ENCODE results near the gene RBM20. TPM values are rescaled to one million over a fixed set of nuclear protein-coding genes. Genes with fewer than 3 reads are reported as not detected.

RBM20 gene
- total and polyA plus RNA-seq, 2 experiments from 2014 or later = 0.05 to 0.17 TPM

GRCh38 chr10:110721406-110722038 lies 77.4 kb downstream of the RBM20 start:
- Histone ChIP-seq H3K27me3 (ENCODE audit: insufficient read depth) (no peaks in the 10 kb centered on the region), H3K4me3 (no peak overlapping the region), H4K20me1 (replicated peaks; ENCODE audit: insufficient read depth) (no peaks in the 10 kb centered on the region), H3K36me3 (ENCODE audit: insufficient read depth) (no peaks in the 10 kb centered on the region), H3K9me2 (ENCODE audit: insufficient read depth) (no peaks in the 10 kb centered on the region), H3K4me2 (no peak overlapping the region), H3K27ac (ENCODE audit: low read depth) (no peak overlapping the region), H2AFZ (no peak overlapping the region), H3K4me1 (ENCODE audit: insufficient read depth) (peaks cover 10% of the 10 kb centered on the region; the same call in 1 of the 2 replicates), H3F3A (replicated peaks; ENCODE audit: low read depth) (no peaks in the 10 kb centered on the region), H3K79me2 (replicated peaks; ENCODE audit: insufficient read depth) (no peaks in the 10 kb centered on the region)
- no peak for ATAC-seq
- peaks cover 4% of the 10 kb centered on the region for H3K27me3 Mint-ChIP-seq (ENCODE audit: insufficient read depth, low read depth, poor library complexity)
- no peaks in the 10 kb centered on the region for H3K36me3 Mint-ChIP-seq (ENCODE audit: low read depth)
- no peak overlapping the region for H3K27ac Mint-ChIP-seq
- no peak for TF ChIP-seq POLR2AphosphoS5 (IDR thresholded peaks at IDR 0.05; ENCODE audit: low read depth)
- no peak for TF ChIP-seq EZH2 (IDR thresholded peaks at IDR 0.05; ENCODE audit: low read depth, unreplicated experiment)
- no peak for TF ChIP-seq JUNB (IDR thresholded peaks at IDR 0.05; ENCODE audit: unreplicated experiment)
- no peak for TF ChIP-seq EZH2phosphoT487 (IDR thresholded peaks at IDR 0.05; ENCODE audit: unreplicated experiment)
- no peak for TF ChIP-seq CTCF (conservative IDR thresholded peaks at IDR 0.05; ENCODE audit: low read depth in 2 of 2)
- TF ChIP-seq REST (IDR thresholded peaks at IDR 0.05; ENCODE audit: unreplicated experiment) = no peak
- TF ChIP-seq ZNF114 (CRISPR knock-in tag; IDR thresholded peaks at IDR 0.05) = no peak
- TF ChIP-seq ZNF331 (CRISPR knock-in tag; IDR thresholded peaks at IDR 0.05; ENCODE audit: low read depth) = no peak
- TF ChIP-seq ETS1 (IDR thresholded peaks at IDR 0.05) = no peak
- TF ChIP-seq STAT1 (IDR thresholded peaks at IDR 0.05; ENCODE audit: unreplicated experiment) = no peak
- TF ChIP-seq CREB1 (CRISPR knock-in tag; IDR thresholded peaks at IDR 0.05; ENCODE audit: low read depth) = no peak
- TF ChIP-seq NANOG (IDR thresholded peaks at IDR 0.05; ENCODE audit: borderline replicate concordance) = no peak
- no peak for TF ChIP-seq ZNF462 (CRISPR knock-in tag; IDR thresholded peaks at IDR 0.05)
- no peak overlapping the region for H3K4me3 Mint-ChIP-seq
- no peak for DNase-seq (ENCODE audit: low spot score)
- no peaks in the 10 kb centered on the region for H3K9me3 Mint-ChIP-seq
- H3K4me1 Mint-ChIP-seq = peaks cover 16% of the 10 kb centered on the region; the same call in 2 of the 3 replicates

Data from GM23338 (cell line).